NCI-H2171 (cell line): ENCODE measurements around the gene LRCH4.

Experiments
- DNase-seq: peaks from one replicate; lab custom pipeline; 2025; lab: John Stamatoyannopoulos, UW

LRCH4 gene

GRCh38 chr7:100582041-100582579, 3.8 kb downstream of the LRCH4 start:
- no peak for DNase-seq

- no peak for DNase-seq
These were observed 5.3 kb downstream of the LRCH4 start for GRCh38 chr7:100580466-100581283.

GRCh38 chr7:100578246-100579183, 7.4 kb downstream of the LRCH4 start:
- DNase-seq: no peak

DNA sequence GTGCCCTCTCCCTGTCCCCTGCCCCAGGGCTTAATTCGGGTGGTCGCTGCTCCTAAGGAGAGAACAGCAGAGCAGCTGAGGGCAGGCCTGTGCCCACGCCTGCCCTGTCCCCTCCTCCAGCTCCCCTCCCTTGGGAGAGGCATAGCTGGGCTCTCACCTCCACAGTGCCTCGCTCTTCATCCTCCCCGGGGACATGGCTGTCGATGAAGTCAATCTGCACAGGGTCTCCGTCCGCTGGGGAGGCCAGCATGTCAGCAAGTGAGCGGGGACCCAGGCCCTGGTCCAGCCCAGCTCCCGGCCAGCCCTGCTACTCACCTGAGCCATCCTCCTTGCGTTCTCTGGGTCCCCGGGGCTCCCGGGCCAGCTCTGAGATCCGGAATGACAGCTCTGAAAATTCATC, 8.4 kb downstream of the LRCH4 start:
- DNase-seq: no peak

- DNase-seq: no peak
These were observed 8.8 kb downstream of the LRCH4 start for GRCh38 chr7:100577103-100577502.

DNA sequence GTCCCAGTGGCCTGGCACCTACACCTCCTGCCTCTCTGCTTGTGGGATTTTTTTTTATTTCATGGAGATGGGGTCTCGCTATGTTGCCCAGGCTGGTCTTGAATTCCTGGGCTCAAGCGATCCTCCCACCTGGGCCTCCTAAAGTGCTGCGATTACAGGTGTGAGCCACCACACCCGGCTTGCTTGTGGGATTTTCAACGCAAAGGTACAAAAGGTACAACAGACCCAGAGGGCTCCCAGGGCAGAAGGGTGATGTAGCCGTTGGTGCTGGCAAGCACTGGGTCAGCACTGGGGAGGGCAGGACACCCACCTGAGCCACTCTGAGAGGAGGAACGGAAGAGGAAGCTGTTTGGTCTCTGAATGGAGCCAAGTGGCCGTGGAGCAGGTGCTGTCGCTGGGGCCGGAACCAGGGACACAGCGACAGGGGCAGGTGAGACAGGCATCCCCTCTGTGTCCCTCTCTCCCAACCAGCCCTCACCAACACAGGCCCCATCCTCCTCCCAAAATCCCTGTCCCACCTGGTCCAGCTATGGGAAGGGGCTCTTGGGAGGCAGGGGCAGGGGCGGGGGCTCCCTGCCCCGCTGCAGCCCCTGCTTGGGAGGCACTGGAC, 9.4 kb downstream of the LRCH4 start:
- DNase-seq: no peak

GRCh38 chr7:100575746-100576383, 10.1 kb downstream of the LRCH4 start:
- no peak for DNase-seq

GRCh38 chr7:100575206-100575631, 10.7 kb downstream of the LRCH4 start:
- no peak for DNase-seq

DNA sequence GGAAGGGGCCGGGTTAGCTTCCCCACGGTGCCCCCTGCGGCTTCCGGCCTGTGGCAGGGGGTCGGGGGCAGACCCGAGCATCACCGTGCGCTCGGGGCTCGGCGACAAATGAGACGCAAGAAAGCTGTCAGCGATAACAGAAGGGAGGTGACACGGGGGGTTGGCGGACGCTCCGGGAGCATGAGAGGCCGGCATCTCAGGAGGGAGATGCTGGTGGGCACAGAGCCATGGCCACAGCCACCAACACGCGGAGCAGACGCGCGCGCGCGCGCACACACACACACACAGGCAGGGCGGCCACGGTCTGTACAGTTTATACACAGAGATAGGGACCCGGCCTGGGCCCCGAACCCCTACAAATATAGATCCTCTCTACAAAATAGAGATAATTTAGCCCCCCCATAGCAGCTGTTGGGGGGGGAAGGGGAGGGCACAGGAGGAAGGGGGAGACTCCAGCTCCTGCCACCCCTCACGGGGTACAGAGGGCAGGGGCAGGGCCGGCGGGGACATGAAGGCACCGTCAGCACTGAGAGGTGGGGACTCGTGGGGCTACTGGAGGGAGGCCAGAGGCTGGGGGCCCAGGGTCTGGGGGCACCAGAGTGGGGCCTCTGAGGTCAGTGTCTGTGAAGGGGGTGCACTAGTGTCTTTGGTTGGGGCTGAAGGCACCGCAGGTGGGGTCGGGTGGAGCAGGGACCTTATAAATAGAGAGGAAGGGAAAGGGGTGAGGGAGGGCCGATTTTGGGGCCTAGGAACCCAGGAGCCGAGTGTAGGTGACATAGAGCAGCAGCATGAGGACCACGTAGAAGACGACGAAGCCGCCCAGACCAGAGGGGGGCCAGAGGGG, 11.3 kb downstream of the LRCH4 start:
- no peak for DNase-seq

DNA sequence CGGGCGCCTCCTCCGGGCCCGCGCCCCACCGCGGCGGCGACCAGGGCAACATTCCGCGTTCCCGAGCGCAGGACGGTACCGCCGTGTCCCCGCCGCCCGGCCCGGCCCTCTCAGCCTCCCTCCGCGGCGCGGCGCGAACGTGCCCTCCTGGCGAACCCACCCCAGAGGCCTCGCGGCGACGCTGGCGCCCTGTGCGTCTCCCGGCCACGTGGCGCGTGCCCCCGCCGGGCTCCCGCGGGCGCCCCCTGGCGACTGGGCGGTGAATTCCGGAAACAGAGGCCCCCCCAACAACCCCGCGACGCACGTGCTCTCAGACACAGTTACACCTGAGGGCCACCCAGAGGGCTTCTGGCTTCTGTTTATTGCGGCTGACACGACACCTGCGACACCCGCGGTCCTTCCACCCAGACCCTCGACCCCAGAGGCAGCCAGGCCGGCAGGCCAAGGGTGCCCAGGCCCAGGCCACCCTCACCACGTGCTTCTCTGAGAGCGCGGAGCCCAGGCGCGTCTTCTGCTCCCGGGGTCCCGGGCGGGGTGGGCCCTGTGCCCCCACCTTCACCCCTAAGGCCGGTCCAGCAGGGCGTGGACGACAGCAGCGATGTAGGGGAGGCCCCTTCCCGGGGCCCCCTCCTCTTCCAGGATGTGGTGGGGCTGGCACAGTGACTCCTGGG, 12.1 kb downstream of the LRCH4 start, which contains the start of gene SAP25:
SAP25 (minus strand) TSS at position 210 of the 671 bp plus-strand sequence; CDS start at position 52, 158 bp downstream.
- no peak for DNase-seq

- DNase-seq: no peak
These were observed 12.8 kb downstream of the LRCH4 start for GRCh38 chr7:100572949-100573675.

- no peak for DNase-seq
These were observed 13.5 kb downstream of the LRCH4 start for GRCh38 chr7:100572281-100572948.

GRCh38 chr7:100571829-100572116, 14.2 kb downstream of the LRCH4 start:
- DNase-seq: no peak

DNA sequence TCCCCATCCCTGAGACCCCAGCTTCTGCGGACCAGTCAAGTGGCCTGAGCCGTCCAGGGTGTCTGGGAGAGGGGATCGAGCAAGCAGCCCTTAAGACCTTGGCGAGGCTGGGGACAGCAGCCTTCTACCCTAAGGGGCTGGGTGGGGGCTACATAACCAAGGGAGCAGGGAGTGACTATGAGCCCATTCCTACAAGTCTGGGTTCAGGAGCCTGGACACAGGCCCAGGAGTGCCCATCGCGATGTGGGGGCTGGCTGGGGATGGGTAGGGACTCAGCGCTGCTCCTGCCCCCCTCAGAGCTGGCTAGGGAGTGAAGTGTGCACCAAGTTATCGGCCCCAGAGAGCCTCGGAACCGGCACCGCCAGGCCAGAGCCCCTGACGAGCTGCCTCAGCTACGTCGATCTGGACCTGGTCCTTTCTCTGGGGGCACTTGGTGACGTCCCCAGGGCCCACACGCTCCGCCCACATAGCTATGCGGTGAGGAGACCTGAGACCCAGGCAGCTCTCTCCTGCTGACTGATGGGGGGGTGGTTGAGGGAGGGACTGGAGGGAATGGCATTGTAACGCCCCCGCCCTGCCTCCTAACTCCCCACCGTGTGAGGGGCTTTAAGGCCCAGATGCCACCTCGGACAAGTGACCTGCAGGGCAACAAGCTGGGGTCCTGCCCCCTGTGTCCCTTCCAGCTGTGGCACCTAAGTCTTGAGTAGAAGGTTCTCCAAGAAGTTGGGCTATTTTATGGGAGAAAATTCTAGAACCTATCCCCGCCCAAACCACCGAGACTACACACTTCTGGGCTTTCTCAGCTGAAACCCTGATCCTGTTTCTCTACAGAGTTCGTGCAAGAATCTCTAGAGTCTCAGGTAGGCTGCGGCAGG, 14.7 kb downstream of the LRCH4 start:
- no peak for DNase-seq

DNA sequence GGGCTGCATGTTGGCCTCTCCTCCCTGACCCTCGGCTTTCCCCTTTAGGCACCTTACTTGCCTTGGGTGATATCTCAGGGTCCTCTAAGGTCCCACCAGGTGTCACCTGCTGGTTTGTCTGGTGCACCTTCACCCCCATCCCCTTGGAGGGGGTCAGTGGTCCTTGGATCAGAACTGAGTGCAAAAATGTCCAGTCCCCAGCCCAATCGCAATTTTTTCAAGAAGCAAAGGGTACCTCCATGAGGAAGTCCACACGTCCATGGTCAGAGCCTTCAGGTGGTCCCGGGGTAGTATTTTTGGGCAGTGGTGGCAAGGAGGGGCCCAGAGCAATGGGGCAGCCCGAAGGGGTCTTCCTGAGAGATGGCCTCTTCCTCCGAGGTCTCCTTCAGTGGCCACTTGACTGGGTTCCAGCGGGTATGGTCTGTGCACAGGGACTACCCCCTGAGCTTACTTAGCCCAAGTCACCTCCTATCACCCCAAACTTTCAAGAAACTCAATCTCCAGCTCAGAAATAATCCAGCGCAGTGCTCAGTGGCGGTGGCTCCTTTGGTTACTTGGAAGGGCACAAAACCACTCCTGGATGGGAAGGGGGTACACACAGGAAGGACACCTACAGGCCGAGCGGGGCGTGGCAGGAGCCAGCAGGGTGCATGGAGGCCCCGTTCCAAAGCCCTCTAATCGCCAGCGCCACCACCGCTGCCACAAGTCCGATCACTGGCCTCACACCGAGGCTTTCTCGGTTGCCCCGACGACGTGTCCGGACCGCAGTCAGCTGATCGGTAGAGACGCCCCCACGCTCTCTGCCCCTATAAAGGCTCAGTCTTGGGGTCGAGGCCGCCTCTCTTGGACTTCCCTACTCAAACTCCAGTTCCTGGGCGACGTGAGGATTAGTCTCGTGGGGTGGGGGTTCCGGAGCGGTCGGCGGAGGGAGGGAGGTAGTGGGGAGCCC, 16.8 kb downstream of the LRCH4 start:
- no peak for DNase-seq

DNA sequence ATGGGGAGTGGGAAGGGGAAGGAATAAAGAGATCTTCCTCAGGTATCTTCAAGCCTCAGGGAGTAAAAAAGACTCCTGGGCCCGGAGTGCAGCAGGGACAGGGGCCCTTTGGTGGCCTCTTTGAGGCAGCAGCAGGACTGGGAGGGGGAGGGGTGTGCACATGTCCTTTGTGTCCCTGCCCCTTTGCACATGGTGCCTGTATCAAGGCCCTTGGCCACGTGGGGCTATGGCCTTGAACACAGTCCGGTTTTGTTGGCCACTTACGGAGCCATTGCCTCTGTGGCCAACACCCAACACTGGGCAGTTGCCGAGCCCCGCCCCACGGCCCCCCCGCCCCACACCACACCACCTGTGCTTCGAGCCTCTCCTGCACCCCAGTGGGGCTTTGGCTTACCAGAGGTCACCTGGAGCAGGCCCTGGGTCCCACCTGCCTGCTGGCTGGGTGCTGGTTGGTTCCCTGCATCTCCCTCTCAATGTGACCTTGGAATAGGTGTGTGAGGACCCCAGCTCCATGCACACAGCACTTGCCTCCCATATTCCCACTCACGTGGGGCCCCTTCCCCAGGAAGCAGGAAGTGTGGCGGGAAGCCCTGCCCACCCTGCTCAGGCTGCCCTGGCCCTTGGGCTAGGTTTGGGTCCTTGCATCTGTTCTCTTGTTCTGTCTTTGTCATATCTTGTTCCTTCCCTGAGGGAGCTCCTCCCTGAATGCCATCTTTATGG, 17.6 kb downstream of the LRCH4 start:
- DNase-seq: no peak
